DLD1 (cell line): ENCODE measurements around the gene SLC5A3.

Experiments
- in situ Hi-C: cut with HindIII; loops from 2 replicates; pipeline ENCODE4 v1.10.0; 2017; ENCODE audit warnings: low sequenced_read_pairs

SLC5A3 gene

DNA sequence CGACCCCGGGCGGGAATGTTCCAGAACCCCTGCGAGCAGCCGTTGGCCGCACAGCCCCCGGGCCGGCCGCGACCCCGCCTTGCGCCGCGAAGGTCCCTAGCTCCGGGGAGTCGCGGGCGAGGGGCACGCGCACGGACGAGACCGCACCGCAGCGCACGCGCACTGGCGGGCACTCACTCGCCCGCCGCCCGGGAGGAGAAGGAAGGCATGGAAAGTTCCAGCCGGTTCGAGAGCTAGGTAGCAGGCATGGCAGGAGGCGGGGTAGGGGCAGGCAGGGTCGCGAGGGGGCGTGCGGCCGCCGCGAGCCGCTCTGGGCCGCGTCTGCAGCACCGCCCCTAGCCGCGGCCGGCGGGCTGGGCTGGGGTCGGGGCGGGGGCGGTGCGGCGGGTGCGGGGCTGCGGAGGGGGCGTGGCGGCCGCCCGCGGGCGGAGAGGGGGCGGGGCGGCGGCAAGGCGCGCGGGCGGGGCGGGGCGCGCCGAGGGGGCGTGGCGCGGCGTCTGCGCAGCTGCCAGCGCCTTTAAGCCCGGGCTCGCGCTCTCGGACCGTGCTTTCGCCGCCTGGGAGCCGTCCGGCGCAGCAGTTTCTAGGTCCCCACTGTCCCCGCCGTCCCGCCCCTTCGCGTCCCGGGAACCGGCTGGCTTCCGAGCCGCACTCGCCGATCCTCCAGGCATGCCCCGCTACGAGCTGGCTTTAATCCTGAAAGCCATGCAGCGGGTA lies at the start of gene SLC5A3, which contains the start of gene MRPS6:
Gene SLC5A3, plus strand, starts transcription at position 547 of the 717 bp plus-strand sequence. CDS start 21,621 bp downstream, outside the sequence.
Gene MRPS6, plus strand, starts transcription at position 547 of the 717 bp plus-strand sequence. Its CDS starts 123 bp downstream, at position 670.
- in situ Hi-C loops: no loop called here

DNA sequence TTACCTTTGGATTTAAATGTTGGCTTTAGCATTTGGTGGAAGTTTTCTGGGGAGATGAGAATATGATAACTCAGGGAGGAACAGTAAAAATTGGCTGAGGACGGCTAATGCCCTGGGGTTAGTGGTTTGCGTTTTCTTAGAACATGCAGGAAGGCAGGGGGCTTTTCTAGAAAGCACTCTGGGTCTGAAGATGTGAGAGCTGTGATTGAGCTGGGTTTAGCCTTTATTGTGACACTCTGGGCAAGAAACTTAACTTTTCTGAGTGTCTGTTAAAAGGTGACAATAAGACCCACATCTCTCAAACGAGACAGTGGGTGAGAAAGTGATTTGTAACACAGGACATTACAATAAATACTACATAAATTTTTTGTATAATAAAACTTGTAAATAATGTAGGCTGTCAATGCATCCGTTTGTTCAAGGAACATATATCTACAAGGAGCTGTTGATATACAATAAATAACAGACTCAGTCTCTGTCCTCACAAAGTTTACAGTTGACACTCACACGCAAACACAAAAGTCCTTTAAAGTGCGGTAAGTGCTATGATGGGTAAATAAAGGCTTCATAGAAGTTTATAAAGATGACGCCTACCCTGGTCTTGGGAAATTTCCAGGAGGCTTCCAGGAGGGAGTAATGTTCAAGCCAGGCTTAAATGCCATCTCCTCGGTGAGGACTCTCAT lies 49.5 kb upstream of the SLC5A3 start:
- in situ Hi-C loops: no loop called here

DNA sequence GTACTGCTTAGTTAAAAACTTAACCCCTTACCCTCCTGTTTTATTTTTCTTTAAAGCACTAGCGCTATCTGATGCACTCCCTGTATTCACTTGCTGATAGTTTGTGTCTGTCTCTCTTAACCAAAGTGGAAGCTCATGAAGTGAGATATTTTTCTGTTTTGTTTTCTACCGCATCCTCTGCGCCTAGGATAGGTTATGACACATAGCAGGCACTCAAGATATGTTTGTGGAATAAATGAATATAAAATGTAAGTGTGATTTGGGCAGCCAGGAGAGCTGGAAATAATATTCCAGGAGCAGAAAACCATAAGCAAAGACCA lies 49.0 kb upstream of the SLC5A3 start:
- in situ Hi-C loops: no loop called here

DNA sequence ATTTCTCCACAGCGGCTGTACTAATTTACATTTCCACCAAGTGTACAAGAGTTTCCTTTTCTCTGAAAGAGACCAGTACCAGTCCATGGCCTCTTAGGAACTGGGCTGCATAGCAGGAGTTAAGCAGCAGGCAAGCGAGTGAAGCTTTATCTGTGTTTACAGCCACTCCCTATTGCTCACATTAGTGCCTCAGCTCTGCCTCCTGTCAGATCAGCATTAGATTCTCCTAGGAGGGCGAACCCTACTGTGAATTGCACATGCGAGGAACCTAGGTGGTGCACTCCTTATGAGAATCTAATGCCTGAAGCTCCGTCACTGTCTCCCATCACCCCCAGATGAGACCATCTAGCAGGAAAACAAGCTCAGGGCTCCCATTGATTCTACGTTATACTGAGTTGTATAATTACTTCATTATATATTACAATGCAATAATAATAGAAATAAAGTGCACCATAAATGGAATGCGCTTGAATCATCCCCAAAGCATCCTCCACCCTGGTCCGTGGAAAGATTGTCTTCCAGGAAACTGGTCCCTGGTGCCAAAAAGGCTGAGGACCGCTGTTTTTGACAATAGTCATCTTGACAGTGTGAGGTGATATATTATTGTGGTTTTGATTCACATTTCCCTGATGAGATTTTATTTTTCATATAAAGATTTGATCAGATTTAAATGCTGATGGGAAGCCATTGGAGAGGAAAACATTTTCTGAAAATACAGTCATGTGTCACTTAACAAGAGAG lies 45.5 kb upstream of the SLC5A3 start:
- in situ Hi-C loops: no loop called here

DNA sequence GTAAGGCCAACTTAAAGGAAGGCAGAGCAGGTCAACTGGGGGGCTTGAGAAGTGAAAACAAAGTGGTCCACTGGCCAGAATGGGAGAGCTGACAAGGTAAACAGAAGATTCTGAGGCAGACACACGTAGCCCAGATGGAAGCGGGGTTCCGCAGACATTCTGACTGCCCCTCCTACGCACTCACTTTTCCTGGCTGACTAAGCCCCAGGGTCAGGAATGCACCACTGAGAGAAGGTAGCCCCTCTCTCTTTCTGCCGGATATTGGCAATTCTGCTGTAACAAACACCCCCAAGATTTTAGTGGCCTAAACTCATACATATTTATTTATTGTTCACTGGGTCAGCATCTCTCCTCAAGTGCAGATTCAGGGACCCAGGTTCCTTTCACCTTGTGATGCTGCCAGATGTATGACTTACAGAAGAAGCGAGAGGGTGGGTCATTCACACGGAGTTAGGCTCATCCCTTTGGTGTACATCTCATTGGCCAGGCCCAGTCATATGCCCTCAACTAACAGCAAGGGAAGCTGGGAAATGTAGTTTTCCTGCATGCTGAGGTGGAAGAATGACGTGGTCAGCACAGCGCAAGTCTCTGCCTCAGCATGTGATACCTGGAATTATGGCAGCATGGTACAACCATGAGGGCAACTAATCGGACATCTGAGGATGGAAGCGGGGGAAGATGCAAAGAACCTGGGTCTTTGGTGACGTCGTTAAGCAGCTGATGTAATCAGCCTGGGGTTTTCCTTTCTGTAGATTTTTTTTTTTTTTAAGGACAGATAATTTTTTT lies 43.4 kb upstream of the SLC5A3 start:
- in situ Hi-C loops: no loop called here

DNA sequence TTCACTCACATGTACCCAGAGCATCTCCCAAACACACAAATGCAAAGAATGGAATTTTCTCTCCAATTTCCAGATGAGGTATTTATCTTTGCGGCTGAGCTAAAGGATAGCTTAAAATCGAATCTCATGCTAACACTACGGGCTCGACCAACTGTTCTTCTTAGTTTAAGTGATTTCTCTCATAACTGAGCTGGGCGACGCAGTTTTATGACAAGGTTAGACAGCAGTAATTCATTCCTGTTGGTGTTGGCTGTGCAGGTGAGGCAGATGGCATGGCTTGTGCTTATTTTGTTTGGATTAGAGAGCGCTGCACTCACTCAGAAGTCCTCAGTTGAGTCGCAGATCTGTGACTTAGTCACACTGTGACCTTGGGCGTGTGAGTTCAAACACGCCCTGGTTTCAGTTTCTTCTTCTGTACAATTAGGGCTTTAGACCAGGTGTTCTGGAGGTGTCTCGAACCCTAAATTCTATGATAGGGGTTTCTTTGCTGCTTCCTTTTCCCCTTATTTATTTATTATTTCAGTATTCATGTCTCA lies 41.5 kb upstream of the SLC5A3 start:
- in situ Hi-C loops: no loop called here

DNA sequence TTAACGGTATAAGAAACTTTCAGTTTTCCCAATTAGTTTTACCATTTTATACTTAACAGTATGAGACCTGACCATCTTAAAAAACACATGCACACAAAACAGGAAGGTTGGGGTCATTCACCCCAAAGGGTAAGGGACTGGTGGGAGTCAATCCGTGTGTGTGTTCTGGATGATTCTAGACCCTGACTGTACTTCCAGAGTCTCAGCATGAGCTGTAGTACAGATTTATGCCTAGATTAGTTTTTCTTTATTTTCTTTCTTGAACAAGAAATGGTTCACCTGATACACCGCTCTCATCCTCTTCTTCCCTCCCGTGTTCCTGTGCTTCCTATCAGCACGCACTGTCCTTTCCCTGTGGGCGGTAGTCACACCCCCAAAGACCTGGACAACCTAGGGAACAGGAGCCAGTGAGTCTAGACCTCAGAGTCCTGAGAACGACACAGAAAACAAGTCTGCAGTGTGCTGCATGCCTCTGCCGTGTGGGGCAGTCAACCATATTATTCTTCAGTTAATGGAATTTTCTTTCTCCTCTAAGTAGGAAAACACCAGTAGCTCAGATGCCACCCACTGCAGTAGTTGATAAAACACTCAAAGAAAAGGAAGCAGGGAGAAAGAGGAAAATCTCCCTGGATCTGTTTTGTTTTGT lies 38.9 kb upstream of the SLC5A3 start:
- in situ Hi-C loops: no loop called here

DNA sequence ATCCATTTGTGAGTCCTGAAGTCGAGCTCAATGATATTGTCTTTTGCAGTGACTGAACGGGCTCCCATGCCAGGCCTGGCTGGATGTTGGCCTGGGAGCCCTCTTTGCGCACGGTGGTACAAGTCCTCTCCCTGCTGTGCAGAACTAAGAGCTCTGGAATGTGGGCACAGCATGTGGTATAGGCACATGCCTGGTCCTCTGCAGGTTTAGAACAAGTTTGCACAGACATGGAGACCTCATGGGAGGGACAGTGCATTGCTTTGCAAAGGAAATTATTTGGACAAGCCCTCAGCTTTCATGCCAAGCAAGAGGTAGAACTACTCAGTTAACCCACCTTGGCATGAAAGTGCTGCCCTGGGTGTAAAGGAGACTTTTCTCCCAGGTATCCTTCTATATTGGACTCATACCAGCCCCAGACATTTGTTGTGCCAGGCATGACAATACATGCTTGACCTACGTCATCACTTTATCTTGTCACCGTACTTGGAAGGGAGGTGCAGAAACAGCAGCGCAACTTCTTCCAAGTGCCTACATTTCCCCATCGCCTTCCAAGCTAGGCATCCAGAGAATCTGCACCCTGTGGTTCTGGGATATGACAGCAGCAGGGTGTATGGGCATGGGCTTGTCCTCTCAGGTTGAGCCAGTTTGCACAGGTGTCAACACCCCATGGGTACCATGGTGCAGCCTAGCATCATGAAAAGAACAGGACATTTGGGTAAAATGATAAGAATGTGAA lies 37.6 kb upstream of the SLC5A3 start:
- in situ Hi-C loops: no loop called here

DNA sequence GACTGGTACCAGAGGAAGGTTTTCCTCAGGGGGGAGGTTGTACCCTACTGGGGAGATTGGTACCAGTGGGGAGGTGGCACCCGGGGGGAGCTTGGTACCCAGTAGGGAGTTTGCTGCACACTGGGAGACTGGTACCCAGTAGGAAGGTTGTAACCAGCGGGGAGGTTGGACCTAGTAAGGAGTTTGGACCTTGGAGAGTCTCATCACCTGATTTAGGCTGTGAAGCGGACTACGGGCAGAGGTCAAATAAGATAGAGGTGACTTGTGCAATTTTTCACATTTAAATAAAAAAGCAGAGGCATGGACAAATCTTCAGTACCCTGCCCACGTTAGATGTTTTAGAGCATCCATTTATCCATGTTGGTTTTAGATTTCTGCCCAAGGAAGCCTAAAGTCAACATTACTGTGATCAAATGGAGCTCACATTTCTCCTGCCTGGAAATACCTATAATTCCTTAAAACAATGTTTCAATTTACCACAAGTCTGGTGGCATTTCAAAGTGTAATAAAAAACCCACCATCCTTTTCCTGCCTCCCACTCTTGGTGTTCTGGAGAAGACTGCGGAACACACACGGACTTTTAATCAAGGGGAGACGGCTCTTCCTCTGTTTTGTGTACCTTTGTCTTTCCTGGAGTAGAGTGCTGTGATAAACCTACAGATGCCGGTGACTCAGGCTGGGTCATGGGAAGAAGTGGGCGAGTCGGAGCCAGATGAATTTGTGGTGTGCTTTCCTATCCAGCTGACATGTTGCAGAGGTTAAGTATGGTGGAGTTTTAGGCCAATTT lies 36.2 kb upstream of the SLC5A3 start:
- in situ Hi-C loops: no loop called here

DNA sequence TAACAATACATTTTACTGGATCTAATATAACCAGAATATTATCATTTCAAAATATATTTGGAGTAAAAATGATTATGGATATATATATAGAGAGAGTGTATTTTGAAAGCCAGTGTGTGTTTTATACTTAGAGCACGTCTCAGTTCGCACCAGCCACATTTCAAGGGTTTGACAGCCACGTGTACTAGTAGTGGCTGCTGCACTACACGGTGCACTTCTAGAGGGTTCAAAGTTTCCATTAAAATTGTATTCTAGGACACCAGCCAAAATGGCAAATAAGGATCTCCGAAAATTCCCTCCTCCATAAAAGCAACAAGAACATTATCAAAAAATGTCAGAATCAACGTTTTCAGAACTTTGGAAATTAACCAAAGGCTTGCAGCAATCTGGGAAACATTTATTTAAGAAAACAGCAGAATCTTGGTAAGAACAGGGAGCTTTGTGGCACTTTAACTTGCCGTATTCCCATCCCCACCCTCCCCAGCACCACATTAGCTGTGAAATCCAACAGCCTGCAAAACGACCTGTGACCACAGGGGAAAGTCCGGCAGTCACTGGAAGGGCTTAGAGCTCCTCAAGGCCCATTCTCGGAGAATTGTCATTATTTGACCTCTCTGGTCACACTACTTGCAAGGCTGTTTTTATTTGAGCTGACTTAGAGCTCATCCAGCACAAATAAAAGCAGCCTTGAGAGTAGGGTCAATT lies 33.5 kb upstream of the SLC5A3 start:
- in situ Hi-C loops: no loop called here

DNA sequence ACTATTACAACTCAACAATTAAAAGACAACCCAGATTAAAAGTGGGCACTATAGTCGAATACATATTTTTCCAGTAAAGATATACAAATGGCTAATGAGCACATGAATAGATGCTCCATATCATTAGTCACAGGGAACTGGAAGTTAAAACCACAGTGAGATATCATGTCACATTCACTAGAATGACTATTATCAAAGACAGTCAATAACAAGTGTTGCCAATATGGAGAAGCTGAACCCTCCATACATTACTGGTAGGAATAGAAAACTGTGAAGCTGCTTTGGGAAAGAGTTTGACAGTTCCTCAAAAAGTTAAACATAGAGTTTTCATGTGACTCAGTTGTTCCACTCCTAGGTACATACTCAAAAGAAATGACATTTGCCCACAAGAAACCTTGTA lies 30.6 kb upstream of the SLC5A3 start:
- in situ Hi-C loops: no loop called here

DNA sequence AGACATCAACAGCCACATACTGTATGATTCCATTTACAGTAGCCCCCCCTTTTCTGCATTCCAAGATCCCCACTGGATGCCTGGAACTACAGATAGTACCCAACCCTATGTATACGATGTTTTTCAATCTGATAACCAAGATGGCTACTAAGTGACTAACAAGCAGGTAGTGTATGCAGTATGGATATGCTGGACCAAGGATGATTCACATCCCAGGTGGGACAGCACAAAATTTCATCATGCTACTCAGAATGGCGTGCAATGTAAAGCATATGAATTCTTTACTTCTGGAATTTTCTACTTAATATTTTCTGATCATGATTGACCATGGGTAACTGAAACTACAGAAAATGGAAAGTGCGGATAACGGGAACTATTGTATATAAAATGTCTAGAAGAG lies 30.0 kb upstream of the SLC5A3 start:
- in situ Hi-C loops: no loop called here

DNA sequence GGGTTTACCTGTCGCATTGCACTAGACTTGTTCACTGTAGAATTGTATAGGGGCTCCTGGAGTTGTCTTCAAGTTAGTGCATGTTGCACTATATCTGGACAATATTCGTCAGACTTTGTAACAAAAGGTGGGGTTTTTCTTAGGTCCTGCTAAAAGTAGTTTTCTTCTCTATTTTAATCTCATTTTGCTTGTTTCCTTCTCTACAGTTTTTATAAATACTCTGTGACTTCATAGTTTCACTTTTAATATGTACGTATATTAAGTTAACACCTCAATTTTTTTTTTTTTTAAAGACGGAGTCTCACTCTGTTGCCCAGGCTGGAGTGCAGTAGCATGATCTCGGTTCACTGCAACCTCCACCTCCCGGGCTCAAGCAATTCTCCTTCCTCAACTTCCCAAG lies 26.5 kb upstream of the SLC5A3 start:
- in situ Hi-C loops: no loop called here

DNA sequence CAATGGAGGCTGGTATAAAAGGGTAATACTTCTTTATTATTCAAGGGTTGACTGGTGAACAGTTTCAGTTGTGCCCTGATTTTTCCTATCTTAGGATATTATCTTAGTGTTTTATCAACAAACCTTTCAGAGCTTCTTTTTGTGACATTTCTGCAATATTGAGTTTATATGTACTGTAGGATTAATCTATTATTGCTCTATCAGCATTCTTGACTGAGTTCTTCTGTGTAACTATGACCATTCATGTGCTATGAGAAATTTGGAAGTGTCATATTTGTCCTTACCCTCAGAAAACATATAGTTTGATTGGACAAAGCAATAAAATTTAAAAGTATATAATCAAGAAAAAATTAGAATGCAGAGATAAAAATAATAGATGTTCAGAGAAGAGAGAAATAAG lies 25.5 kb upstream of the SLC5A3 start:
- in situ Hi-C loops: no loop called here

DNA sequence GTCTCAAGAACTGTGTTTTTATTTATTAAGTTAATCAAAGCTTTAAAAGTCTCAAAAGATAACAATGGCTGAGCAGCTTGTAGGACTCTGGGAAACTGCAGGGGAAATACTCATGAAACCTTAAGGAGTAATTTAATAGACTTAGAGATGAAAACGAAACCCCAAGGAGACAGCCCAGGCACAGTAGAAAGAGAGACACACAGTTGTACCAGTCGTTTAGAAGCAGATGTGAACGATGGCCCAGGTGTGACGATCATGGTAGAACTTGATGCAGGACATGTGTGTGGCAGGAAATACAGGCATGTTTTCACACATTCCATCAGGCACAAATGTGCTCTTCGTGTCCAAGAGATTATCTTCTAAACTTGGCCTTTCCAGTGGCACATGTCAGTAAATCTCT lies 21.2 kb upstream of the SLC5A3 start:
- in situ Hi-C loops: no loop called here

DNA sequence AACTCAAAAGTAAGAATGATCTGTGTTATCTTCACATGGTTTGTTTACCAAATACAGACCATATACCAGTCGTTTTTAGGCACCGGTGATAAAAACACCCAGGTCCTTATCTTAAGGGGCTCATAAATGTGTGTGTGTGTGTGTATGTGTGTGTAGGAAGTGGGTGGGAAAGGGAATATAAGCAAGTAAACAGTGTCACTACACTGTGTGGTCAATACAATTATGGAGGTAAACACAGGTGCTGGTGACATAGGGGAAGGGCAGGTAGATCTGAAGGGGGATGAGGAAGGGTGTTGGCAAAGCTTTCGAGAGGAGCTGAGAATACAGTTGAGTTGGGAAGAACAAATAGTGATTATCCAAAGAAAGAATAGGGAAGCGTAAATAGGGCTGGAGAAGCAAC lies 19.1 kb upstream of the SLC5A3 start:
- in situ Hi-C loops: no loop called here

DNA sequence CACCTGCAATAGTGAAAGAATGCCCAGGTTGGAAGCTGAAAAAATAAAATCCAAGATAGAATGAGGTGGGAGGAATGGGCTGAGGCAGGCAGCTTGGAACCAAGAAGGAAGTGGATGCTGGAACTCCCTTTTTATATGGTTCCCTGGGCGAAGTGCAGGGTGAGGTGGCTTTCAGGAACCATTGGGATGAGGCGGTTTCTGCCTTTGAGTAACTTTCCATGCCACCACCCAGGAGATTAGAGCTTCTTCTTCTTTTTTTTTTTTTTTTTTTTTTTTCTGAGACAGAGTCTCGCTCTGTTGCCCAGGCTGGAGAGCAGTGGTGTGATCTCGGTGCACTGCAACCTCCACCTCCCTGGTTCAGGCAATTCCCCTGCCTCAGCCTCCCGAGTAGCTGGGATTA lies 17.8 kb upstream of the SLC5A3 start:
- in situ Hi-C loops: no loop called here

DNA sequence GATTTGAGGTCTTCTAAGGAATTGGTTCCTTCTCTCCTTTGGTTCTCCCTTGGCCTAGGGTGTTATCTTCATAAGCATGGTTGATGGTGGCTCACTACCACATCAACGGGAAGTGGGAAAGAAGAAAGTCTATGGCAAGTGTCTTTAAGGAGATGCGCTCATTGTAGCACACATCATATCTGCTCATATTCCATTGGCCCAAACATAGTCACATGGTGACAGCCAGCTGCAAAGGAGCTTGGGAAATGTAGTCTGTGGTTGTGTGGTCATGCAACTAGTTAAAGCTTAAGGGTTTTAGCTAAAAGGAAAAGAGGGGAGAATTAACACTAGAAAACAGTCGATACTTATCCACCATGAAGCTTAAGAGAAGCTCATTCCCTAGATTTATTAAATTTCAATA lies 11.4 kb upstream of the SLC5A3 start:
- in situ Hi-C loops: no loop called here
